ENCODE measurements around the gene FTCD. TPM values are rescaled to one million over a fixed set of nuclear protein-coding genes. Genes with fewer than 3 reads are reported as not detected.

FTCD gene
- total and polyA plus RNA-seq, 2 donors (not counting 3 experiments of a cell fraction or from before 2014, with no cell fraction given), result 0.06 to 1.2 TPM

DNA sequence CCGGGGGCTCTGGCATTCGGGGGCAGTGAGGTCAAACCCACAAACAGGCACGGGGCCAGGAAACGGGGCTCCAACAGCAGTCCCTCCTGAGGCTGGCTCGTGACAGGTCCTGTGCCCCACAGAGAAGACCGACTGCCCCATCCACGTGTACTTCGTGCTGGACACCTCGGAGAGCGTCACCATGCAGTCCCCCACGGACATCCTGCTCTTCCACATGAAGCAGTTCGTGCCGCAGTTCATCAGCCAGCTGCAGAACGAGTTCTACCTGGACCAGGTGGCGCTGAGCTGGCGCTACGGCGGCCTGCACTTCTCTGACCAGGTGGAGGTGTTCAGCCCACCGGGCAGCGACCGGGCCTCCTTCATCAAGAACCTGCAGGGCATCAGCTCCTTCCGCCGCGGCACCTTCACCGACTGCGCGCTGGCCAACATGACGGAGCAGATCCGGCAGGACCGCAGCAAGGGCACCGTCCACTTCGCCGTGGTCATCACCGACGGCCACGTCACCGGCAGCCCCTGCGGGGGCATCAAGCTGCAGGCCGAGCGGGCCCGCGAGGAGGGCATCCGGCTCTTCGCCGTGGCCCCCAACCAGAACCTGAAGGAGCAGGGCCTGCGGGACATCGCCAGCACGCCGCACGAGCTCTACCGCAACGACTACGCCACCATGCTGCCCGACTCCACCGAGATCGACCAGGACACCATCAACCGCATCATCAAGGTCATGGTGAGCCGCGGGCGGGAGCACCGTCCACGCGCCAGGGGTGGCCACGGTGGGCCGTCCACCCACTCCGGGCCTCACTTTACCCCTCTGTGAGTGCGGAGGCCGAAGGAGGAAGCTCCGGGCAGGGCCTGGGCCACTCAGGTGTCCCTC is 43.3 kb downstream of the FTCD start:
- Histone ChIP-seq H4K20me1 (replicated peaks; ENCODE audit: control insufficient read depth, extremely low read depth, insufficient read depth, low read length) (no peaks in the 10 kb centered on the region), H3K36me3 (ENCODE audit: control insufficient read depth in 2 of 2, extremely low read depth in 1 of 2, insufficient read depth in 2 of 2, low read length in 2 of 2) (no peaks in the 10 kb centered on the region), H3K9me1 (replicated peaks; ENCODE audit: control insufficient read depth, extremely low read depth, insufficient read depth, low read length) (no peaks in the 10 kb centered on the region), H2AFZ (ENCODE audit: low read depth, low read length) (no peak overlapping the region), H3K9me3 (replicated peaks; ENCODE audit: control insufficient read depth, insufficient read depth, low read length) (no peaks in the 10 kb centered on the region), H3K9ac (replicated peaks; ENCODE audit: extremely low read depth, insufficient read depth, low read length) (no peak overlapping the region), H3K27ac (ENCODE audit: insufficient read depth, low read depth, low read length) (no peak overlapping the region), H3K4me3 (replicated peaks in 1 of 3; ENCODE audit: insufficient read depth in 1 of 3, low read depth in 1 of 3, low read length in 3 of 3) (no peak overlapping the region), H3K27me3 (ENCODE audit: control insufficient read depth in 2 of 2, insufficient read depth in 2 of 2, low read length in 2 of 2) (no peaks in the 10 kb centered on the region), H3K4me2 (ENCODE audit: insufficient read depth, low read length) (no peak overlapping the region), H3K4me1 (ENCODE audit: control insufficient read depth, extremely low read depth, insufficient read depth, low read length) (no peaks in the 10 kb centered on the region), H3K79me2 (ENCODE audit: control insufficient read depth, insufficient read depth, low read length) (no peaks in the 10 kb centered on the region)
- ChIA-PET POLR2A (no interaction called here), CTCF (interaction anchor here (1.2 kb wide), 1 partner anchor 31 kb away, joined by 4 read pairs; no protein-coding TSS in a partner anchor)
- dilution Hi-C loops (cut with MboI; ENCODE audit: extremely low pct_ligation_motif_present, low sequenced_read_pairs), result no loop called here
- intact Hi-C loops (cut with micrococcal nuclease), result no loop called here
- no peak for FAIRE-seq
- BruUV-seq (replicated peaks), result no TSS peak
- no peak for DNase-seq (ENCODE audit: low read depth, low spot score)
- TF ChIP-seq EZH2 (IDR thresholded peaks at IDR 0.05; ENCODE audit: borderline replicate concordance, low read depth, low read length, severe bottlenecking) (no peak), POLR2AphosphoS5 (IDR thresholded peaks at IDR 0.05; ENCODE audit: insufficient read depth, low read depth, low read length) (no peak), GATA2 (IDR thresholded peaks at IDR 0.05; ENCODE audit: insufficient read depth, insufficient read length, low read depth, low read length) (no peak), FOS (IDR thresholded peaks at IDR 0.05; ENCODE audit: borderline replicate concordance, insufficient read depth, low read length) (no peak), JUN (IDR thresholded peaks at IDR 0.05; ENCODE audit: borderline replicate concordance, insufficient read depth, insufficient read length, low read depth) (no peak), MYC (IDR thresholded peaks at IDR 0.05; ENCODE audit: low read depth, low read length) (no peak), POLR2A (IDR thresholded peaks at IDR 0.05; ENCODE audit: low read depth, low read length) (no peak)
- TF ChIP-seq, protein P1, sequence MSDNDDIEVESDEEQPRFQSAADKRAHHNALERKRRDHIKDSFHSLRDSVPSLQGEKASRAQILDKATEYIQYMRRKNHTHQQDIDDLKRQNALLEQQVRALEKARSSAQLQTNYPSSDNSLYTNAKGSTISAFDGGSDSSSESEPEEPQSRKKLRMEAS (IDR thresholded peaks at IDR 0.05; ENCODE audit: insufficient read depth, insufficient read length), result no peak
- TF ChIP-seq, protein P2, sequence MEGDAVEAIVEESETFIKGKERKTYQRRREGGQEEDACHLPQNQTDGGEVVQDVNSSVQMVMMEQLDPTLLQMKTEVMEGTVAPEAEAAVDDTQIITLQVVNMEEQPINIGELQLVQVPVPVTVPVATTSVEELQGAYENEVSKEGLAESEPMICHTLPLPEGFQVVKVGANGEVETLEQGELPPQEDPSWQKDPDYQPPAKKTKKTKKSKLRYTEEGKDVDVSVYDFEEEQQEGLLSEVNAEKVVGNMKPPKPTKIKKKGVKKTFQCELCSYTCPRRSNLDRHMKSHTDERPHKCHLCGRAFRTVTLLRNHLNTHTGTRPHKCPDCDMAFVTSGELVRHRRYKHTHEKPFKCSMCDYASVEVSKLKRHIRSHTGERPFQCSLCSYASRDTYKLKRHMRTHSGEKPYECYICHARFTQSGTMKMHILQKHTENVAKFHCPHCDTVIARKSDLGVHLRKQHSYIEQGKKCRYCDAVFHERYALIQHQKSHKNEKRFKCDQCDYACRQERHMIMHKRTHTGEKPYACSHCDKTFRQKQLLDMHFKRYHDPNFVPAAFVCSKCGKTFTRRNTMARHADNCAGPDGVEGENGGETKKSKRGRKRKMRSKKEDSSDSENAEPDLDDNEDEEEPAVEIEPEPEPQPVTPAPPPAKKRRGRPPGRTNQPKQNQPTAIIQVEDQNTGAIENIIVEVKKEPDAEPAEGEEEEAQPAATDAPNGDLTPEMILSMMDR (IDR thresholded peaks at IDR 0.05; ENCODE audit: extremely low read depth in 1 of 2, insufficient read depth in 1 of 2, low read depth in 1 of 2, low read length in 2 of 2), result no peak

All from endothelial cell of umbilical vein (primary cell).